GM18868 (cell line): ENCODE results near the gene ADAMTS16.

ENCODE experiments used
- ATAC-seq: cut with Tn5 transposase; IDR thresholded peaks from one replicate; pipeline ENCODE4 v1.9.1; 2021; ENCODE audit warnings: mild to moderate bottlenecking, moderate library complexity; ENCODE audit not compliant: unreplicated experiment

Gene ADAMTS16

DNA sequence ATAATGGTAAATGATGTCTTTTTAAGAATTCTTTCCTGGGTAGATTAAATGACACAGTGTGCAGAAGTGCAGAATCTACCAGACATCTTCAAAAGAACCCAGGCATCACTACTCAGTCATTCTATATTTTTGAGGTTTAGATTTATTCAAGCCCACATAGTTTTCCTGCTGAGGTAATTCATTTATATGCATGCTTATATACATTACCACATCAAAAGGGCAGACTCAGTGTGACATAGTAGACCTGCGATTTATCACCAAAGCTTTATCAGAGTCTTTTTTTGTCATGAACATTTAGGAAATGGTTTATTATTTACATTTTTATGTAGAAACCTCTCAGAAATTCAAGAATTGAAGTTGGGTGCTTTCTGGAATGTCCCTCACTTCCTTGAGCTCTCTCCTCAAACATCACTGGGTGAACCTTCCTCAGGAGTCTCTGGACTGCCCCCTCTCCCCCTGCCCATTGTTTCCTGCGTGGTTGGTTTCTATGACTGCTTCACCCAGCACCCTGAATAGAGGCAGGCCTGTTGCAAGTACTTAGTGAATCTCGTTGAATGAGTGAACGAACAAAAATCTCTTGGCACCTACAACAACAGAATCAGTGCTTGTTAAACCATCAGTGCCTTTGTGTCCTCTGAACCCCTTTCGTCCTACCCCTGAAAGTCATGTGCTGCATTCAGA lies 42.5 kb downstream of the ADAMTS16 start:
- no peak for ATAC-seq

DNA sequence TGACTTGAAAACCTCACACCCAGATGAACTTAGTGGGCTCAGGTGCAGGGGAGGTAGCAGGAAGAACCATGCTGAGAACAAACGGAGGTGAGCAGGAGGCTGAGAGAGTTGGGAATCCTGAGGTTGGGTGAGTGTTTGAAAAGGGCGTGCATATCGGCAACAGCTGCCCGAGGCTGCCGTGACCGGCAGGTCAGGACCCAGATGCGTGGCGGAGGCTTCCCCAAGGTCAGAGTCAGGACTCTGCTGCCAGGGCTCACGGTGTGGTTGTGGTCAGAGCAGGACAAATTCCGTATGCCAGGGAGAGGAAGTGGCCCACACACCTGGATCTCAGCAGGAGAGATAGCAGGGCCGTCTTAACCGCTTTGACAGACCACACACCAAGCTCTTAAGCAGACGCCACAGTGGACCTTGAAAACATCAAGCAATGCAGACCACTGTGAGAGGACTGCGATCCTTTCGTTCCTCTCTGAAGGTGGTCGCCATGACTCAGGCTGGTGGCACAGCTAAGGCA lies 43.1 kb downstream of the ADAMTS16 start:
- no peak for ATAC-seq

- no peak for ATAC-seq
Observed at GRCh38 chr5:5183933-5184332, 43.8 kb downstream of the ADAMTS16 start.

- ATAC-seq = no peak
Observed at GRCh38 chr5:5188376-5189050, 48.4 kb downstream of the ADAMTS16 start.

DNA sequence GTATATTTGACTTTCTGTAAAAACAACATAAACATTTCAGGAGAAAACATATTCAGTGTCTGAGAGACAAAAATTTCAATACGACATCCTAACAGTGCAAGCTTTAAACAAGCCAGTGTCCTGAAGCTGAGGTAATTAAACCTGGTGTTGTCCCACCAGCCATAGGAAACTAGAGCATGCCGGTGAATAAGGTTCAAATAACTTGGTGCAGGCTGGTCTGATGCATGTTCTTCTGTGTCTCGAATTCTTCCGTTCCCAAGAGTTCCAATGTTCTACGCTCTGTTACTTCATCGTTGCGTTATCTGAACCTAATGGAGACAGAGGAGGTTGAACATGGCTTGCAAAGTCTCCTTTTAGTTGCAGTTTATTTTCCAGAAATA lies 48.9 kb downstream of the ADAMTS16 start:
- no peak for ATAC-seq

DNA sequence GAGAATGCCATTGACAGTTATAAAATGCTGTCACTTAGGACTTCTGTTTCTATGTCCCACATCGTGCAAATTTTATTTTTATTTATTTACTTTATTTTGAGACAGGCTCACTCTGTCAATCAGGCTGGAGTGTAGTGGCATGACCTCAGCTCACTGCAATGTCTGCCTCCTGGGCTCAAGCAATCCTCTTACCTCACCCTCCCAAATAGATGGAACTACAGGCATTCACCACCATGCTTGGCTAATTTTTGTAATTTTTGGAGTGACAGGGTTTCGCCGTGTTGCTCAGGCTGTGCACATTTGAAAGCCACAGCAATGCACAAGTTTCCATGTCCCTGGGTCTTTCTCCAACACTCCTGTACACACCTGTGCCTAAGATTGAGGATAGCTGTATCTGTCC lies 51.8 kb downstream of the ADAMTS16 start:
- ATAC-seq = no peak

DNA sequence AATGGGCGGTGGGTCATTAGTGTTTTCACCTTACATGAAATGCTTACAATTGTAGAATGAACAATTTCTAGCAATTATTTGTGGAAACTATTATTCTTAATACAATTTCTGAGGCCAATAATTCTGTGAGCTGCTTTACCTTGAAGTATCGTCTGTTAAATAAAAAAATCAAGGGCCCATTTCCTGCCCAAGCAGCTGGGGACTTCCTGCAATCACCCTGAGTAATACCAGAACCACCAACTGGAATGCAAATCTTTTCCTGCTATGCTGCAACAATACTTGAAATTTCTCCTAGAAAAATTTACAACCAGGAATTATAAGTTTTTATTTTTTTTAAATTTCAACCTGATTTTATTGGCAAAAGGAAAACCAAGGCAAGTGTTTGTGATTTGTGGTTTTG lies 52.6 kb downstream of the ADAMTS16 start:
- no peak for ATAC-seq

DNA sequence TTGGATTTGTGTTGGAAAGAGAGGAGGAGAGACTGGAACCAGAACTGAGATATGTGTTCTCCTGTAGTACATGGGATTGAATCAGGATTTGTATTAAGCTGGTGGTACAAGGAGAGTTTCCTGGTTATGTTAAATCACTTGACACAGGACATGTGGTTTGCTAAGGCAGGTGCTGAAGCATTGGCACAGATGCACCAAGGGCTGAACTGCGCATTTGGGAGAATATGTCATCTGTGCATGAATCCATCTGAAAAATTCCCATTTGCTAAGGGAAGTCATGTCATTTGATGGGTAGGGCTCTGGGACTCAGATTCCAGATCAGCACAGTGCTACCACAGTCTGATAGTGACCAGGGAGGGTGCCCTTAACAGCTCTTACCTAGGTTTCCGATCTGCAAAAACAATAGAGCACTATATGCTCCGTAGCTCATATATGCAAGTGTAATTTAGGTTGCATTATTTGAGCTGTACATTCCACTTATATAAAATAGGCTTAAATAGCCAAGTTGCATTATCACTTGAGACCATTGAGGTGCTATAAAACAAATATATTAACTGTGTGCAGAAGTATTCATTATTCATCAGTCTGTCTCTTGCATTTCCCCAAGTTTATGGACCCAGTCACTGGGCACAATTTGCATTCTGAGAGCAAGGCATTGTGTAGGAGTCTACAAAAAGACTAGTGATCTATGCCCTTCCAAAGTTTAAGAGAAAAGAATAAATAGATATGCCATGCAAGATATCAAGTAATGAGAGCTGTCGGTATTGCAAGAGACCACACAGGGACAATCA lies 55.2 kb downstream of the ADAMTS16 start:
- ATAC-seq = no peak

- no peak for ATAC-seq
Observed at GRCh38 chr5:5198135-5198534, 58.0 kb downstream of the ADAMTS16 start.

DNA sequence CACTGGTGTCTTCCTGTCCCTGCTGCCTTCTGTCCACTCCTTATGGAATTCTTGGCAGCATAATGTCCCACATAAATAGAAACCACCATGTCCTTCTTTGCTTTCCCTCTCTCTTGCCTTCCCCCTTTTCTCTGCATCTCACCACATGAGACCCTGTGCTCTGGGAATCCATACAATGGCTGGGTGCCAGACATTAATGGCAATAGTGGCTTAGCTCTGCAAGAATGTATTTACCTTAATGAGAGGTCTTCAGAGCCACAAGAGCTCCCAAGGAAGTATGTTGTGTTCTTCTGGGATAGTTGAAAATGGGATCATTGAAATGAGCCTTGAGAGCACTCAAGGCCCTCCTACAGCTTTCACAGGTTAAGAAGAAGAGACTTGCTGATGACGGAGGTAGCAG lies 58.7 kb downstream of the ADAMTS16 start:
- no peak for ATAC-seq

DNA sequence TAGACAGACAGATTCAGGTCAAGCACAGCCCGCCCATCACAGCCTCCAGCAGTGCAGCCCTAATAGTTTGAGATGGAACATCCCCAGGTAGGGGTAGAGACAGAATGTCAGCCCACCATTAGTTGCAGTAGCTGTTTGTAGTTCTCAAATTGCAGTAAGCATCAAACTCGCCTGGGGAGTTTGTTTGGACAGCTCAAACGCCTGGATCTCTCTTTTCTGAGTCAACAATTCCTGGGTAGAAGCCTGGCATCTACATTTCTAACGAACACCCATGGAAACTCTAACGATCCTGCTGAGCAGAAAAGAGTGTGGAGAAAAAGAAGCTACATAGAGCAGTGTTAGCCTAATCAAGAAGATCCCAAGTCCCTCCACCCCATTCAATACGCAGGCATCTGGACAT lies 59.4 kb downstream of the ADAMTS16 start:
- no peak for ATAC-seq

DNA sequence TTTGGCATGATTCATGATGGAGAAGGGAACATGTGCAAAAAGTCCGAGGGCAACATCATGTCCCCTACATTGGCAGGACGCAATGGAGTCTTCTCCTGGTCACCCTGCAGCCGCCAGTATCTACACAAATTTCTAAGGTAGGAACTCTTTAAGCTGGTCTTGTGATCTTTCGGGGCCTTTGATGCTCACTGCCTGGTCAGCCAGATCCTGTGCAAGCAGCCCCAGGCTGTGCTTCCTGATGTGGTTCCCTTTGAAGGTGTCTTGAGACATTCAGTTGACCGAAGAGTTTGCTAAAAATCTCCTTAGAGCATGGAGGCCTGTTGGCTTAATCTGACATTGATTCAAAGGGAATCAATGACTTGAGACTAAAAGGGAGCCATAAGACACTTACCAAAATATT lies 60.0 kb downstream of the ADAMTS16 start:
- ATAC-seq = no peak

- no peak for ATAC-seq
Observed at GRCh38 chr5:5202321-5202720, 62.2 kb downstream of the ADAMTS16 start.

GRCh38 chr5:5203451-5203850 lies 63.3 kb downstream of the ADAMTS16 start:
- no peak for ATAC-seq

- no peak for ATAC-seq
Observed at GRCh38 chr5:5207828-5208227, 67.7 kb downstream of the ADAMTS16 start.

- no peak for ATAC-seq
Observed at GRCh38 chr5:5209089-5209488, 69.0 kb downstream of the ADAMTS16 start.

- ATAC-seq = no peak
Observed at GRCh38 chr5:5209510-5210286, 69.6 kb downstream of the ADAMTS16 start.

GRCh38 chr5:5217371-5217770 lies 77.2 kb downstream of the ADAMTS16 start:
- peak; percentile 98 for ATAC-seq

- ATAC-seq = no peak
Observed at GRCh38 chr5:5218396-5218795, 78.3 kb downstream of the ADAMTS16 start.

DNA sequence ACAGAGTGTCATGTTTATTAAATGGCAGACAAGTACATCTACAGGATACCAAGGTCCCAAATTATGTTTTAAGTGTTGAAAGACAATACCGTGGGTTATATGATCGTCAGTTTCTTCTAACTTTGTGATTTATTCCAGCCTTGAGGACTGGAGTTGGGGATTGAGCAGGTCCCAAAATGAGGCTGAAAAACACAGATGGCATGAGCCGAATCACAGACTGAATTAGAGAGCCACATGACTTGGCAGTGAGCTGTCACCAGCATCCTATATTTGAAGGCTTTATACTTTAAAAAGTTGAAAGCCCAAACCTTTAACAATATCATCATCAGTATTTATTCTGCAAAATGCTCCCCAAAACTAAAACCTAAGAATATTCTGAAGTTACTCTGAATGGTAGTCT lies 79.4 kb downstream of the ADAMTS16 start:
- no peak for ATAC-seq
